H9 (cell line): ENCODE measurements around the gene PSMD5. TPM values are rescaled to one million over a fixed set of nuclear protein-coding genes. Genes with fewer than 3 reads are reported as not detected.

Experiments used
- DNase-seq: peaks from one replicate; pipeline ENCODE4 v3.0.0-alpha.2; 2017
- H2AFZ ChIP-seq: one replicate; pipeline ENCODE4 v1.6.1; 2013; ENCODE audit warnings: mild to moderate bottlenecking, low read length, control low read depth, moderate library complexity
- H2AK5ac ChIP-seq: 2 replicates; pipeline ENCODE4 v1.6.1; 2013; ENCODE audit warnings: low read length, control low read depth, mixed read lengths; ENCODE audit not compliant: insufficient read length
- H2BK120ac ChIP-seq: one replicate; pipeline ENCODE4 v1.6.1; 2013; ENCODE audit warnings: low read depth, mild to moderate bottlenecking, low read length, control low read depth, inconsistent platforms; ENCODE audit not compliant: poor library complexity, severe bottlenecking
- H2BK12ac ChIP-seq: 2 replicates; pipeline ENCODE4 v1.6.1; 2013; ENCODE audit warnings: low read length, control low read depth, mixed read lengths, low read depth; ENCODE audit not compliant: insufficient read length
- H2BK15ac ChIP-seq: 2 replicates; pipeline ENCODE4 v1.6.1; 2013; ENCODE audit warnings: low read depth, low read length, control low read depth
- H2BK20ac ChIP-seq: one replicate; pipeline ENCODE4 v1.6.1; 2013; ENCODE audit warnings: low read depth, mild to moderate bottlenecking, low read length, control low read depth, inconsistent platforms; ENCODE audit not compliant: poor library complexity, severe bottlenecking
- H2BK5ac ChIP-seq: 2 replicates; pipeline ENCODE4 v1.6.1; 2013; ENCODE audit warnings: low read length, control low read depth, mixed read lengths; ENCODE audit not compliant: insufficient read length
- H3K14ac ChIP-seq: 2 replicates; pipeline ENCODE4 v1.6.1; 2013; ENCODE audit warnings: low read length, control low read depth; ENCODE audit not compliant: insufficient read depth
- H3K18ac ChIP-seq: 2 replicates; pipeline ENCODE4 v1.6.1; 2013; ENCODE audit warnings: low read depth, mild to moderate bottlenecking, mixed read lengths, low read length, control low read depth; ENCODE audit not compliant: insufficient read length
- H3K23ac ChIP-seq: 2 replicates; pipeline ENCODE4 v1.6.1; 2013; ENCODE audit warnings: low read length, control low read depth, mixed read lengths, low read depth; ENCODE audit not compliant: insufficient read length
- H3K23me2 ChIP-seq: 2 replicates; pipeline ENCODE4 v1.6.1; 2013; ENCODE audit warnings: low read depth, mild to moderate bottlenecking, mixed read lengths, low read length, control low read depth; ENCODE audit not compliant: insufficient read length, poor library complexity, severe bottlenecking
- H3K27ac ChIP-seq: 2 replicates; pipeline ENCODE4 v1.5.1; 2013; ENCODE audit warnings: low read length, control low read depth, mixed read lengths, low read depth; ENCODE audit not compliant: insufficient read length
- H3K27me3 ChIP-seq: 2 replicates; pipeline ENCODE4 v1.6.1; 2013; ENCODE audit warnings: low read length, control low read depth, inconsistent platforms; ENCODE audit not compliant: insufficient read depth
- H3K4ac ChIP-seq: 2 replicates; pipeline ENCODE4 v1.6.1; 2013; ENCODE audit warnings: low read depth, mild to moderate bottlenecking, control low read depth, inconsistent platforms, low read length, moderate library complexity
- H3K4me1 ChIP-seq: 2 replicates; pipeline ENCODE4 v1.6.1; 2013; ENCODE audit warnings: low read length, control low read depth, inconsistent platforms; ENCODE audit not compliant: insufficient read depth
- H3K4me2 ChIP-seq: 2 replicates; pipeline ENCODE4 v1.6.1; 2013; ENCODE audit warnings: low read length, control low read depth, mixed read lengths; ENCODE audit not compliant: insufficient read length, insufficient read depth
- H3K56ac ChIP-seq: 2 replicates; pipeline ENCODE4 v1.6.1; 2013; ENCODE audit warnings: low read depth, mild to moderate bottlenecking, mixed read lengths, low read length, control low read depth; ENCODE audit not compliant: insufficient read length
- H3K79me1 ChIP-seq: 2 replicates; pipeline ENCODE4 v1.6.1; 2013; ENCODE audit warnings: low read depth, mild to moderate bottlenecking, moderate library complexity, low read length, control low read depth, inconsistent platforms; ENCODE audit not compliant: insufficient read depth, poor library complexity, severe bottlenecking
- H3K79me2 ChIP-seq: 2 replicates; pipeline ENCODE4 v1.6.1; 2013; ENCODE audit warnings: low read length, control low read depth, inconsistent platforms; ENCODE audit not compliant: insufficient read depth
- H3K9ac ChIP-seq: 2 replicates; pipeline ENCODE4 v1.6.1; 2013; ENCODE audit warnings: low read length, control low read depth, mixed read lengths; ENCODE audit not compliant: insufficient read length; ENCODE audit errors: extremely low read depth
- H3K9me3 ChIP-seq: one replicate; pipeline ENCODE4 v1.6.1; 2013; ENCODE audit warnings: low read depth, low read length, inconsistent platforms; ENCODE audit not compliant: control insufficient read depth
- H3T11ph ChIP-seq: one replicate; pipeline ENCODE4 v1.6.1; 2013; ENCODE audit warnings: mild to moderate bottlenecking, low read length, control low read depth, inconsistent platforms
- H4K20me1 ChIP-seq: one replicate; pipeline ENCODE4 v1.6.1; 2013; ENCODE audit not compliant: control insufficient read depth, insufficient read length, insufficient read depth
- H4K5ac ChIP-seq: 2 replicates; pipeline ENCODE4 v1.6.1; 2013; ENCODE audit warnings: low read depth, mild to moderate bottlenecking, mixed read lengths, low read length, control low read depth; ENCODE audit not compliant: insufficient read length
- H4K8ac ChIP-seq: replicated peaks from 2 replicates; pipeline ENCODE4 v1.6.1; 2013; ENCODE audit warnings: low read length, control low read depth, mixed read lengths, low read depth; ENCODE audit not compliant: insufficient read length
- H4K91ac ChIP-seq: 2 replicates; pipeline ENCODE4 v1.6.1; 2013; ENCODE audit warnings: low read depth, mild to moderate bottlenecking, moderate library complexity, mixed read lengths, low read length, control low read depth; ENCODE audit not compliant: insufficient read length
- H3K27ac Mint-ChIP-seq, 3 experiments: 2 replicates in 2 of 3; 3 replicates in 1 of 3; pipeline ENCODE4 v1.8.0; 2020 to 2021; ENCODE audit warnings: mixed read lengths in 3 of 3, mild to moderate bottlenecking in 1 of 3, moderate library complexity in 1 of 3
- H3K27me3 Mint-ChIP-seq: 2 replicates; pipeline ENCODE4 v1.8.0; 2021; ENCODE audit warnings: low read depth, mild to moderate bottlenecking, moderate library complexity, mixed read lengths
- H3K36me3 Mint-ChIP-seq, 3 experiments: 2 replicates in 2 of 3; 3 replicates in 1 of 3; pipeline ENCODE4 v1.8.0; 2020 to 2021; ENCODE audit warnings: low read depth in 3 of 3, mixed read lengths in 3 of 3; ENCODE audit not compliant: insufficient read depth in 1 of 3
- H3K4me1 Mint-ChIP-seq, 2 experiments: 2 replicates each; pipeline ENCODE4 v1.8.0; 2020; ENCODE audit warnings: mixed read lengths in 2 of 2
- H3K4me3 Mint-ChIP-seq, 2 experiments: 2 replicates in 1 of 2; 3 replicates in 1 of 2; pipeline ENCODE4 v1.8.0; 2020 to 2021; ENCODE audit warnings: mild to moderate bottlenecking in 2 of 2, mixed read lengths in 2 of 2, moderate library complexity in 1 of 2
- H3K9me3 Mint-ChIP-seq, 2 experiments: 2 replicates in 1 of 2; 3 replicates in 1 of 2; pipeline ENCODE4 v1.8.0; 2020; ENCODE audit warnings: mild to moderate bottlenecking in 2 of 2, mixed read lengths in 2 of 2, moderate library complexity in 1 of 2
- WGBS: extraction: QIAGEN DNeasy Blood & Tissue Kit; methylation state at CpG from one replicate; pipeline ENCODE4 v1.1.7; 2013; ENCODE audit warnings: missing lambda C conversion rate, low lambda C conversion rate, mixed read lengths; ENCODE audit not compliant: insufficient read length; ENCODE audit errors: extremely low coverage; 5-methylcytosine and 5-hydroxymethylcytosine counted together
- total RNA-seq: library from RNA; stranded (reverse); gene quantifications from 2 replicates; pipeline ENCODE4 v1.2.1, GENCODE V29; 2021
- TF ChIP-seq, protein P1 (sequence below): fragments of 200-600 bp; sonication (generic); conservative IDR thresholded peaks from 3 replicates; pipeline ENCODE4 v1.8.0; 2021; ENCODE audit warnings: antibody characterized with exemption, mild to moderate bottlenecking

PSMD5 gene
- total RNA-seq, 1 experiment from 2014 or later: 64.9 TPM

DNA sequence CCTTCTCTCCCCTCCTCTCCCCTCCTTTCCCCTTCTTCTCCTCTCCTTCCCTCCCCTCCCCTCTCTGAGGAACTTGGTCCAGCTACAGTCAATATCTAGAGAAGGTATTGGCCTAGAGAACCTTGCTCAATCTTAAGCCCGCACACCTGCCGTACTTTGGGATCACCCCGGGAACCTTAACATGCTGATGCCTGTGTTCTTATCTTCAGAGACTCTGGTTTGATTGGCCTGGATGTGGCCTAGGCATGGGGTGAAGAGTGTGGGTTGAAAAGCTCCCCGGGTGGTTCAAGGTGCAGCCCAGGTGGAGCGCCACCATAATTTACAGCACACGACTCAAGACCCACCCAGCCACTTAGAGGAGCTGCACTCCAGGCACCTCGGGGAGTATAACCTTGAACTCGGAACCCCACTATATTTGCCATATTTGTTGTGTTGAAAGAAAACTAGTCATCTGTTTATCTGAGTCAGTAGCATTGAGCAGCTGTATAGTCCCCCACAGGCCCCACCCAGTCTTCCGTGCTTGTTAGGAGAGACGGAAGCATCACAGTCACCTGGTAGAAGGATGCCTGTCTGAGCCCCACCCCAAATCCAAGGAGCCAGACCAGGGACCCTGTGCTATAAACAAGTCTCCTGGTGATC, 48.6 kb upstream of the PSMD5 start:
- no peak overlapping the region for H3K27ac ChIP-seq
- no peak overlapping the region for H3K4ac ChIP-seq
- H2BK15ac ChIP-seq: no peak overlapping the region
- Mint-ChIP-seq H3K27me3 (peaks cover 13% of the 10 kb centered on the region), H3K4me3 (no peak overlapping the region), H3K4me1 (peaks cover 12 to 19% of the 10 kb centered on the region in 2 experiments), H3K36me3 (no peaks in the 10 kb centered on the region), H3K9me3 (no peaks in the 10 kb centered on the region), H3K27ac (no peak overlapping the region; a peak in 1 of 7 replicates)
- H2BK5ac ChIP-seq: no peak overlapping the region
- H3K79me1 ChIP-seq: no peaks in the 10 kb centered on the region
- TF ChIP-seq, protein P1, sequence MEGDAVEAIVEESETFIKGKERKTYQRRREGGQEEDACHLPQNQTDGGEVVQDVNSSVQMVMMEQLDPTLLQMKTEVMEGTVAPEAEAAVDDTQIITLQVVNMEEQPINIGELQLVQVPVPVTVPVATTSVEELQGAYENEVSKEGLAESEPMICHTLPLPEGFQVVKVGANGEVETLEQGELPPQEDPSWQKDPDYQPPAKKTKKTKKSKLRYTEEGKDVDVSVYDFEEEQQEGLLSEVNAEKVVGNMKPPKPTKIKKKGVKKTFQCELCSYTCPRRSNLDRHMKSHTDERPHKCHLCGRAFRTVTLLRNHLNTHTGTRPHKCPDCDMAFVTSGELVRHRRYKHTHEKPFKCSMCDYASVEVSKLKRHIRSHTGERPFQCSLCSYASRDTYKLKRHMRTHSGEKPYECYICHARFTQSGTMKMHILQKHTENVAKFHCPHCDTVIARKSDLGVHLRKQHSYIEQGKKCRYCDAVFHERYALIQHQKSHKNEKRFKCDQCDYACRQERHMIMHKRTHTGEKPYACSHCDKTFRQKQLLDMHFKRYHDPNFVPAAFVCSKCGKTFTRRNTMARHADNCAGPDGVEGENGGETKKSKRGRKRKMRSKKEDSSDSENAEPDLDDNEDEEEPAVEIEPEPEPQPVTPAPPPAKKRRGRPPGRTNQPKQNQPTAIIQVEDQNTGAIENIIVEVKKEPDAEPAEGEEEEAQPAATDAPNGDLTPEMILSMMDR: no peak
- no peaks in the 10 kb centered on the region for H3K23me2 ChIP-seq
- H3K79me2 ChIP-seq: no peaks in the 10 kb centered on the region
- no peak overlapping the region for H2AK5ac ChIP-seq
- H3K4me1 ChIP-seq: no peaks in the 10 kb centered on the region; the same call in 1 of the 2 replicates
- H2AFZ ChIP-seq: no peak overlapping the region
- H3K56ac ChIP-seq: no peak overlapping the region
- H2BK20ac ChIP-seq: no peak overlapping the region
- no CpG with 5 or more reads among the region's 10 CpGs for WGBS
- no peak overlapping the region for H3K9ac ChIP-seq
- no peak for DNase-seq
- H4K20me1 ChIP-seq: no peaks in the 10 kb centered on the region
- no peak overlapping the region for H3K4me2 ChIP-seq
- H3K9me3 ChIP-seq: no peaks in the 10 kb centered on the region
- H3T11ph ChIP-seq: no peak overlapping the region
- no peaks in the 10 kb centered on the region for H3K27me3 ChIP-seq
- no peak overlapping the region for H4K5ac ChIP-seq
- no peak overlapping the region for H2BK120ac ChIP-seq
- no peak overlapping the region for H3K23ac ChIP-seq
- no peak overlapping the region for H3K18ac ChIP-seq
- no peak overlapping the region for H4K91ac ChIP-seq
- no peak overlapping the region for H4K8ac ChIP-seq
- H2BK12ac ChIP-seq: no peak overlapping the region
- no peak overlapping the region for H3K14ac ChIP-seq
